Measurements from ENCODE around the gene DOCK4.

The DOCK4 gene

DNA sequence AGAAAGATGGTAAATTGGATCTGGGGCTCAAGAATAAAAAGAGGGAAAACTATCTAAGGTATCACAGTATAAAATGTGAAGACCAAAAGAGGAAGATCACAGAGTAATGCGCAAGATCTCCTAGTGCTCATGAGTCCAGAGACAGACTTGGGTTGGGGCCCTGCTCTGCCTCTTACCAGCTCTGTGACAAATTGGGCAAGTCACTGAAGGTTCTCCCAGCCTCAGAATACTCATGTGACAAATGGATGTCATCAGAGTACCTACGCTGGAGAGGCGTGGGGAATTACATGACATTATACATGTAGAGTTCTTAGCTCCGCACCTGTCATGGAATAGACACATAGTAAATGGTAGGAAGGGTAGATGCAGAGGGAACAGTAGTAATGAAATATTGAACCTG, 124.4 kb downstream of the DOCK4 start:
- Histone ChIP-seq H2BK5ac (ENCODE audit: low read depth, low read length, poor library complexity, severe bottlenecking) (no peak overlapping the region), H2BK15ac (ENCODE audit: low read depth, poor library complexity, severe bottlenecking) (no peak overlapping the region), H3K14ac (ENCODE audit: low read length in 2 of 2) (no peak overlapping the region), H3K18ac (ENCODE audit: low read depth in 1 of 2, low read length in 2 of 2) (no peak overlapping the region), H2BK12ac (ENCODE audit: low read length in 2 of 2) (no peak overlapping the region), H3K9ac (ENCODE audit: low read length) (no peak overlapping the region), H3K27me3 (ENCODE audit: control insufficient read depth in 1 of 2, insufficient read depth in 1 of 2, low read length in 2 of 2) (no peaks in the 10 kb centered on the region), H4K8ac (ENCODE audit: low read length) (no peak overlapping the region), H3K23ac (ENCODE audit: low read length in 2 of 2) (no peak overlapping the region), H3K4me3 (ENCODE audit: insufficient read depth in 1 of 2, low read depth in 1 of 2, low read length in 2 of 2) (no peak overlapping the region), H3K79me1 (replicated peaks; ENCODE audit: low read length, poor library complexity, severe bottlenecking) (peaks cover 5% of the 10 kb centered on the region), H3K9me3 (ENCODE audit: control insufficient read depth, low read length) (no peaks in the 10 kb centered on the region), H3K36me3 (ENCODE audit: control insufficient read depth in 1 of 2, insufficient read depth in 2 of 2, low read depth in 1 of 2, low read length in 2 of 2) (no peaks in the 10 kb centered on the region), H3K4me1 (ENCODE audit: control insufficient read depth, insufficient read depth, low read depth, low read length) (peaks cover 8% of the 10 kb centered on the region), H2AK5ac (ENCODE audit: low read length, severe bottlenecking) (peak overlapping the region; percentile 27), H4K91ac (ENCODE audit: low read length) (no peak overlapping the region), H2BK120ac (ENCODE audit: low read depth, low read length) (no peak overlapping the region), H3K4ac (ENCODE audit: low read depth in 1 of 2, low read length in 2 of 2) (no peak overlapping the region), H3K4me2 (ENCODE audit: low read length, poor library complexity, severe bottlenecking) (no peak overlapping the region), H3K27ac (ENCODE audit: low read length, poor library complexity, severe bottlenecking) (no peak overlapping the region), H2AFZ (ENCODE audit: low read depth, low read length) (no peak overlapping the region)
- no peak for DNase-seq
- 97% methylated on average over 4 of the region's 4 CpGs for WGBS

DNA sequence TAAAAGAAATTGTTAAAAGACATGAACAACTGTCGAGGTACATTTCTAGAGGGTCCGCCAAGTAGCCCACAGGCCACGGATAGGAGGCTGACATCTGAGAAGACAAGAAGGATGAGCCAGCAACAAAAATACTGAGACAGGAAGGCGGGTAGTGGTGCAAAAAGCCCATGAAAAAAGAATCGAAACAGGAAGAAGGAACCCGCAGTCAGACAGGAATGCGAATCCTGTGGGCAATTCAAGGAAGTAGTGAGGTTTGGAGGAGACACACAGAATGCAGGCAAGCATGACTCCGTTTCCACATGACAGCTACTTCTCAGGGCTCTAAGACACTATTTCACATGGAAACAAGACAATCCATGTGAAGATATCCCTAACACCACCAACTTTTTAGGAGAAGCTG, 125.2 kb downstream of the DOCK4 start:
- no peak overlapping the region for H3K9ac ChIP-seq (ENCODE audit: low read length)
- peak; percentile 71 for DNase-seq
- H4K91ac ChIP-seq (ENCODE audit: low read length), result no peak overlapping the region
- no peak overlapping the region for H2BK5ac ChIP-seq (ENCODE audit: low read depth, low read length, poor library complexity, severe bottlenecking)
- peak overlapping the region; percentile 88 for H3K27ac ChIP-seq (ENCODE audit: low read length, poor library complexity, severe bottlenecking)
- H3K4me2 ChIP-seq (ENCODE audit: low read length, poor library complexity, severe bottlenecking), result peak overlapping the region; percentile 57
- no peak overlapping the region for H3K14ac ChIP-seq (ENCODE audit: low read length in 2 of 2)
- no peaks in the 10 kb centered on the region for H3K27me3 ChIP-seq (ENCODE audit: control insufficient read depth in 1 of 2, insufficient read depth in 1 of 2, low read length in 2 of 2)
- no peak overlapping the region for H2BK15ac ChIP-seq (ENCODE audit: low read depth, poor library complexity, severe bottlenecking)
- H3K9me3 ChIP-seq (ENCODE audit: control insufficient read depth, low read length), result no peaks in the 10 kb centered on the region
- peaks cover 8% of the 10 kb centered on the region for H3K4me1 ChIP-seq (ENCODE audit: control insufficient read depth, insufficient read depth, low read depth, low read length)
- no peak overlapping the region for H2BK120ac ChIP-seq (ENCODE audit: low read depth, low read length)
- peak overlapping the region; percentile 46 to 78 for H3K18ac ChIP-seq (ENCODE audit: low read depth in 1 of 2, low read length in 2 of 2)
- H3K23ac ChIP-seq (ENCODE audit: low read length in 2 of 2), result no peak overlapping the region
- H4K8ac ChIP-seq (ENCODE audit: low read length), result peak overlapping the region; percentile 5
- no peak overlapping the region for H3K4me3 ChIP-seq (ENCODE audit: insufficient read depth in 1 of 2, low read depth in 1 of 2, low read length in 2 of 2)
- H2AK5ac ChIP-seq (ENCODE audit: low read length, severe bottlenecking), result no peak overlapping the region
- H2BK12ac ChIP-seq (ENCODE audit: low read length in 2 of 2), result no peak overlapping the region
- 58% methylated on average over 8 of the region's 8 CpGs for WGBS
- no peaks in the 10 kb centered on the region for H3K36me3 ChIP-seq (ENCODE audit: control insufficient read depth in 1 of 2, insufficient read depth in 2 of 2, low read depth in 1 of 2, low read length in 2 of 2)
- H3K79me1 ChIP-seq (replicated peaks; ENCODE audit: low read length, poor library complexity, severe bottlenecking), result peaks cover 5% of the 10 kb centered on the region
- H3K4ac ChIP-seq (ENCODE audit: low read depth in 1 of 2, low read length in 2 of 2), result no peak overlapping the region
- no peak overlapping the region for H2AFZ ChIP-seq (ENCODE audit: low read depth, low read length)

- Histone ChIP-seq H3K9me3 (ENCODE audit: control insufficient read depth, low read length) (no peaks in the 10 kb centered on the region), H3K4me3 (ENCODE audit: insufficient read depth in 1 of 2, low read depth in 1 of 2, low read length in 2 of 2) (no peak overlapping the region), H2BK120ac (ENCODE audit: low read depth, low read length) (no peak overlapping the region), H2BK12ac (ENCODE audit: low read length in 2 of 2) (peak overlapping the region in 1 of 2 experiments; percentile 39), H3K18ac (ENCODE audit: low read depth in 1 of 2, low read length in 2 of 2) (peak overlapping the region in 1 of 2 experiments; percentile 54), H2BK15ac (ENCODE audit: low read depth, poor library complexity, severe bottlenecking) (no peak overlapping the region), H3K27me3 (ENCODE audit: control insufficient read depth in 1 of 2, insufficient read depth in 1 of 2, low read length in 2 of 2) (no peaks in the 10 kb centered on the region), H3K14ac (ENCODE audit: low read length in 2 of 2) (no peak overlapping the region), H4K8ac (ENCODE audit: low read length) (no peak overlapping the region), H2AFZ (ENCODE audit: low read depth, low read length) (peak overlapping the region; percentile 14), H3K4me1 (ENCODE audit: control insufficient read depth, insufficient read depth, low read depth, low read length) (peaks cover 8% of the 10 kb centered on the region), H3K79me1 (replicated peaks; ENCODE audit: low read length, poor library complexity, severe bottlenecking) (peaks cover 5% of the 10 kb centered on the region), H3K27ac (ENCODE audit: low read length, poor library complexity, severe bottlenecking) (peak overlapping the region; percentile 88), H2AK5ac (ENCODE audit: low read length, severe bottlenecking) (no peak overlapping the region), H3K36me3 (ENCODE audit: control insufficient read depth in 1 of 2, insufficient read depth in 2 of 2, low read depth in 1 of 2, low read length in 2 of 2) (no peaks in the 10 kb centered on the region), H2BK5ac (ENCODE audit: low read depth, low read length, poor library complexity, severe bottlenecking) (no peak overlapping the region), H3K4me2 (ENCODE audit: low read length, poor library complexity, severe bottlenecking) (peak overlapping the region; percentile 57), H3K9ac (ENCODE audit: low read length) (peak overlapping the region; percentile 15), H3K4ac (ENCODE audit: low read depth in 1 of 2, low read length in 2 of 2) (no peak overlapping the region), H3K23ac (ENCODE audit: low read length in 2 of 2) (no peak overlapping the region), H4K91ac (ENCODE audit: low read length) (no peak overlapping the region)
- under 1% methylated on average over 5 of the region's 5 CpGs for WGBS
- peak; percentile 87 for DNase-seq
Observed at GRCh38 chr7:112080441-112080840, 125.8 kb downstream of the DOCK4 start.

- Histone ChIP-seq H3K4me3 (ENCODE audit: insufficient read depth in 1 of 2, low read depth in 1 of 2, low read length in 2 of 2) (no peak overlapping the region), H3K9ac (ENCODE audit: low read length) (peak overlapping the region; percentile 7), H2BK120ac (ENCODE audit: low read depth, low read length) (no peak overlapping the region), H3K36me3 (ENCODE audit: control insufficient read depth in 1 of 2, insufficient read depth in 2 of 2, low read depth in 1 of 2, low read length in 2 of 2) (no peaks in the 10 kb centered on the region), H2AK5ac (ENCODE audit: low read length, severe bottlenecking) (no peak overlapping the region), H3K9me3 (ENCODE audit: control insufficient read depth, low read length) (peaks cover 7% of the 10 kb centered on the region), H3K27ac (ENCODE audit: low read length, poor library complexity, severe bottlenecking) (no peak overlapping the region), H3K27me3 (ENCODE audit: control insufficient read depth in 1 of 2, insufficient read depth in 1 of 2, low read length in 2 of 2) (no peaks in the 10 kb centered on the region), H3K4ac (ENCODE audit: low read depth in 1 of 2, low read length in 2 of 2) (no peak overlapping the region), H2AFZ (ENCODE audit: low read depth, low read length) (no peak overlapping the region), H3K18ac (ENCODE audit: low read depth in 1 of 2, low read length in 2 of 2) (no peak overlapping the region), H4K8ac (ENCODE audit: low read length) (no peak overlapping the region), H3K79me1 (replicated peaks; ENCODE audit: low read length, poor library complexity, severe bottlenecking) (peaks cover 9% of the 10 kb centered on the region), H3K23ac (ENCODE audit: low read length in 2 of 2) (no peak overlapping the region), H2BK15ac (ENCODE audit: low read depth, poor library complexity, severe bottlenecking) (no peak overlapping the region), H2BK12ac (ENCODE audit: low read length in 2 of 2) (no peak overlapping the region), H3K4me1 (ENCODE audit: control insufficient read depth, insufficient read depth, low read depth, low read length) (peaks cover 8% of the 10 kb centered on the region), H3K14ac (ENCODE audit: low read length in 2 of 2) (no peak overlapping the region), H2BK5ac (ENCODE audit: low read depth, low read length, poor library complexity, severe bottlenecking) (no peak overlapping the region), H3K4me2 (ENCODE audit: low read length, poor library complexity, severe bottlenecking) (no peak overlapping the region), H4K91ac (ENCODE audit: low read length) (no peak overlapping the region)
- peak; percentile 13 for DNase-seq
Observed at GRCh38 chr7:112079673-112080072, 126.5 kb downstream of the DOCK4 start.
